GM19397 (cell line): ENCODE data around the gene CRYM.
"Not testable (repeated sequence)": the region's sequence is repeated elsewhere in the genome, so short reads cannot be mapped to it uniquely, and the experiment has no call there.

Source experiments
- ATAC-seq: cut with Tn5 transposase; IDR thresholded peaks from one replicate; pipeline ENCODE4 v1.9.1; 2021; ENCODE audit warnings: mild to moderate bottlenecking, moderate library complexity; ENCODE audit not compliant: unreplicated experiment

The CRYM gene

GRCh38 chr16:21277927-21278706, at the start of gene CRYM:
CRYM (minus strand) TSS chr16:21278290; CDS start chr16:21278251, 39 bp downstream.
- ATAC-seq = peak; percentile 76

DNA sequence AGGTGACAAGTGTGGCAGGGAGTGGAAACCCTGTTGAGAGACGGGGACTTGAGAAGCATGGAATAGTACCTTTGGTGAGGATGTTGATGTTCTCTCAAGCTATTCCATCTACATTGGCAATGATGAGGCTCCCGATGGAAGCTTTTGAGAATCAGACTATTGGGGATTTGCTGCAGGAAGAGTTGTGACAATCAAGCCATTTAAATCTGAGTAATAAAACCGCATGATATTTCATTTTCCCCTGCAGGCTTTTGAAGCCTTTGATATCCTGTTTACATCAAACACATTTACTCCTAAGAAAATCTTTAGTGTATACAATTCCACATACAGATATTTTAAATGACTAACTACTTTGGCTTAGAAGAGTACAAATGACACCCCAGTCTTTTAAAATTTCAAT, 49.0 kb upstream of the CRYM start:
- ATAC-seq = no peak

GRCh38 chr16:21326459-21326858, 48.4 kb upstream of the CRYM start:
- no peak for ATAC-seq

GRCh38 chr16:21324267-21324666, 46.2 kb upstream of the CRYM start:
- ATAC-seq = no peak

DNA sequence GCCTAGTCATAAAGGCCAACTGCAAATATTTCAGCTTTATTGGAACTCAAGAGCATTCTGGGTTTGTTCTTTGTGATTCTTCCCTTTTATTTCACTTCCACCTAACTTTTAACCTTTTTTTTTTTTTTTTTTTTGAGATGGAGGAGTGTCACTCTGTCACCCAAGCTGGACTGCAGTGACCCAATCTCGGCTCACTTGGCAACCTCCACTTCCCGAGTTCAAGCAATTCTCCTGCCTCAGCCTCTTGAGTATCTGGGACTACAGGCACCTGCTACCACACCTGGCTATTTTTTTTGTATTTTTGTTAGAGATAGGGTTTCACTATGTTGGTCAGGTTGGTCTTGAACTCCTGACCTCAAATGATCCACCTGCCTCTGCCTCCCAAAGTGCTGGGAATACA, 44.2 kb upstream of the CRYM start:
- not testable (repeated sequence) for ATAC-seq

GRCh38 chr16:21321736-21322135, 43.6 kb upstream of the CRYM start:
- no peak for ATAC-seq

DNA sequence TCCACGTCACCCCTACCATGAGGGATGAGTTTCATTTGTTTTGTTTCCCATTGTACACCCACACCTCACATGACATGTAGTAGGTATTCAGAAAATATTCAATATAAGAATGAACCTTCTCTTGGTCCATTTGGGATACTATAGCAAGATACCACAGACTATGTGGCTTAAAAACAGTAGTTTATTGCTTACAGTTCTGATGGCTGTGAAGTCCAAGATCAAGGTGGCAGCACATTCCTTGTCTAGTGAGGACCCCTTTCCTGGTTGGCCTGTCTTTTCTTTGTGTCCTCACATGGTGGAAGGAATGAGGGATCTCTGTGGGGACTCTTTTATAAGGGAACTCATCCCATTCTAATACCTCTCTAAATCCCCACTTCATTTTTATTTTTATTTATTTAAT, 36.2 kb upstream of the CRYM start:
- ATAC-seq = no peak

DNA sequence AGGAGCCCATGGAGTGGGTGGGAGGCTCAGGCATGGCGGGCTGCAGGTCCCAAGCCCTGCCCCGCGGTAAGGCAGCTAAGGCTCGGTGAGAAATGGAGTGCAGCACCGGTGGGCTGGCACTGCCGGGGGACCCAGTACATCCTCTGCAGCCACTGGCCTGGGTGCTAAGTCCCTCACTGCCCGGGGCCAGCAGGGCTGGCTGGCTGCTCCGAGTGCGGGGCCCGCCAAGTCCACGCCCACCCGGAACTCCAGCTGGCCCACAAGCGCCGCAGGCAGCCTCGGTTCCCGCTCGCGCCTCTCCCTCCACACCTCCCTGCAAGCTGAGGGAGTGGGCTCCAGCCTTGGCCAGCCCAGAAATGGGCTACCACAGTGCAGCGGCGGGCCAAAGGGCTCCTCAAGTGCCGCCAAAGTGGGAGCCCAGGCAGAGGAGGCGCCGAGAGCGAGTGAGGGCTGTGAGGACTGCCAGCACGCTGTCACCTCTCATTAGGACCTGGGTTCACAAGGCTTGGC, 34.8 kb upstream of the CRYM start:
- ATAC-seq = not testable (repeated sequence)

- ATAC-seq = not testable (repeated sequence)
Measured at GRCh38 chr16:21312046-21312445, 34.0 kb upstream of the CRYM start.

DNA sequence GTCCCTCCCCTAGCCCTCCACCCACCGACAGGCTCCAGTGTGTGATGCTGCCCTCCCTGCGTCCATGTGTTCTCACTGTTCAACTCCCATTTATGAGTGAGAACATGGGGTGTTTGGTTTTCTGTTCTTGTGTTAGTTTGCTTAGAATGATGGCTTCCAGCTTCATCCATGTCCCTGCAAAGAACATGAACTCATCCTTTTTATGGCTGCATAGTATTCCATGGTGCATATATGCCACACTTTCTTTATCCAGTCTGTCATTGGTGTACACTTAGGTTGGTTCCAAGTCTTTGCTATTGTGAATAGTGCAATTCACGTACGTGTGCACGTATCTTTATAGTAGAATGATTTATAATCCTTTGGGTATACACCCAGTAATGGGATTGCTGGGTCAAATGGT, 28.6 kb upstream of the CRYM start:
- ATAC-seq = not testable (repeated sequence)

- no peak for ATAC-seq
Measured at GRCh38 chr16:21302898-21303528, 24.9 kb upstream of the CRYM start.

GRCh38 chr16:21302454-21302853, 24.4 kb upstream of the CRYM start:
- ATAC-seq = no peak

- ATAC-seq = no peak
Measured at GRCh38 chr16:21301895-21302291, 23.8 kb upstream of the CRYM start.

DNA sequence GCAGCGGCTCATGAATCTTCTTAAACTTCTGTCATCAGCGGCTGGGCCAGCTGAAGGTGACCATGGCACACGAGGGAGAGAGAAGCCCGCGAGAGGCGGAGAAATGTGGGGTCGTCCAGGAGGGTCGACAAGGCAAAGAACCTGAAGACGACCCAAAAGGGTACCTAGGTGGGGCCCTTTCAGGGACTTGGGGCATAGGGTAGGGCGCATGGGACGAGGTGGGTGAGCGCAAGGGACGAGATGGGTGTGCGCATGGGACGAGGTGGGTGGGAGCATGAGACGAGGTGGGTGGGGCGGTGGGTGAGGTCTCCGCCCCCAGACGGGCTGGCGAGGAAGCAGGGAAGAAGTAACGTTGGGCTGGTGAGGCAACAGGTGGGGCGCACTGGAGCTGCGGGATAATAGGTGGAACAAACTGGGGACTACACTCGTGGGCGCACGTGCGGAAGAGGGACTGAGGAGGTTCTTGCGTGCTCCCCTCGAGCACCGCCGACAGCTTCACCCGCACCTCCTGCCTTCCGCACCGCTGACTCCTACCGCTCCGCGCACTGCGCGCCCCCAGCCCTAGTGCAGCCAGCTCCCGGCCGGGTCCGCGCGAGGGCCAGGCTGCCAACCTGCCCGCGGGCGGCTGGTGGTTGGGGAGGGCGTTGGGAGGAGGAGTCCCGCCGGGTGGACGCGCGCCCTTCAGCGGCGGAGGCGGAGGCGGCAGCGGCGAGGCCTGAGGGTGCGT, 23.2 kb upstream of the CRYM start:
- peak; percentile 61 for ATAC-seq

DNA sequence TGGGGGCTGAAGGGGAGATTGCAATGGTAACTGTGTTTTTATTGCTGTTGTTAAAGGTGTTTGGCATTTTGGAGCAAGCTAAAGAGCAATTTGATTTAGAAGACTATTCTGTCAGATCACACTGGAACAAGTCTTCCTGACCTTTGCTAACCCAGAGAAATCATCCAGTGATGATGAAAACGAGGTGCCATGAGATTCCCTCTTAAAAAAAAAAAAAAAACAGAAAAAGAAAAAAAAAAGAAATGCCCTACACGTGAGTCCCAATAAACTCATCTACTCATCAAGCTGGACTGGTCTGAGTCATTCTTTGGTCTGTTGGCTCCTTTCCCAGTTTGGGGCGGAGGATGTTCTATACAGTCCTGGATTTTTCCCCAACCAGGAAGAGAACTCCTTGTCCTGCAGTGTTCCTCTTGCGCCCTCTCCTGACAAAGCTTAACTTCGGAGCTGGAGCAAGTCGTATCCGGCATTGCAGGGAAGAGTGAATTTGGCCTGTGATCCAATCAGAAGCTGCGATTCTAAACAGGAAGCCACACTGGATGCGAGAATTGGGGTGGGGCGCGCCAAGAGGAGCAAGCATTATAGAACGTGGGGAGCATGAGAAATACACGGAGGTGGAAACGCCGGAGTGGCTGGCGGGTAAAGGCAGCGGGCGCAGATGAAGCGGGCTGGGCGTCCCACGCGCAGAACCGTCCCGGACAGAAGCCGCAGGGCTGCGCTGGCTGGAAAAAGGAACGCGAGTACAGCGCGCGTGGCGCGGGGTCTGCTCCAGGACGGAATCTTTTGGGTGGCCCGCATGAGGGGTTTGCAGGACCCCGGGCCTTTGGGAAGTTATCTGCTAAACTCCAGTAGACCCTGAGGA, 22.4 kb upstream of the CRYM start:
- ATAC-seq = peak; percentile 52

DNA sequence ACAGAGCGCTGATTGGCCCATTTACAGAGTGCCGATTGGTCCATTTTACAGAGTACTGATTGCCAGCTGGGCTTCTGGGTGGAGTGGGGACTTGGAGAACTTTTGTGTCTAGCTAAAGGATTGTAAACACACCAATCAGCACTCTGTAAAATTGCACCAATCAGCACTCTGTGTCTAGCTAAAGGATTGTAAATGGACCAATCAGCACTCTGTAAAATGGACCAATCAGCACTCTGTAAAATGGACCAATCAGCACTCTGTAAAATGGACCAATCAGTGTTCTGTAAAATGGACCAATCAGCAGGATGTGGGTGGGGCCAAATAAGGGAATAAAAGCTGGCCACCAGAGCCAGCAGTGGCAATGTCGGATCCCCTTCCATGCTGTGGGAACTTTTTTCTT, 11.7 kb upstream of the CRYM start:
- ATAC-seq = not testable (repeated sequence)

DNA sequence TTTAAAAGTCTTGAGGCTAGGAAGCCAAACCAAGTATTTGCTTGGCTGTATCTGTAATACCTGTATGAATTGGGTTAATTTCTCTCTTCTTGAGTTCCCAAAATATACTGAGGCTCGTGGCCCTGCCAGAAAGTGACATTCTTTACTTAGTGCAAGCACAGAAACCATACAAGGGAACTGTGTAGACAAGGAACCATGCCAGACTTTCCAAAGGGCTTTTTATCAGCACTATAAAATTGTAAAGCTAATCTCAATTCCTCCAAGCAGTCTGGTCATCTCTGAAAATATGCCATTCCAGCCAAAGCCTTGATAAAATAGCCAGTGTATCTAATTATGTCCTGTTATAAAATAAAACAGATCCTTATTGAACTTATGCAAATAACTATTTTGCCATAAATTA, 7.2 kb upstream of the CRYM start:
- no peak for ATAC-seq

DNA sequence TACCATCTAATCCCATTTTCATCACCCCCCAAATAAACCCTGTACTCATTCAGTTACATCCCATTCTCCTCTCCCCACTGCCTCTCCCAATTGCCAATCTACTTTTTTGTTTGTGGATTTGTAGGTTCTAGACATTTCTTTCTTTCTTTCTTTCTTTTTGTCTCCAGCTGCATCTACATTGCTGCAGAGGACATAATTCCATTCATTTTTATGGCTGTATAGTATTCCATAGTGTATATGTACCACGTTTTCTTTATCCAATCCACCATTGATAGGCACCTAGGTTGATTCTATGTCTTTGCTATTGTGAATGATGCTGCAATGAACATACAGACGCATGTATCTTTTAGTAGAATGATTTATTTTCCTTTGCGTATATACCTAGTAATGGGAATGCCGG, 6.3 kb upstream of the CRYM start:
- no peak for ATAC-seq

- ATAC-seq = peak; percentile 72
Measured at GRCh38 chr16:21283521-21284289, 5.6 kb upstream of the CRYM start.
